Keratinocyte (primary cell): ENCODE data around the gene TGFB1I1.

Experiments
- CTCF ChIP-seq, 3 experiments: IDR thresholded peaks in 1 of 3; conservative IDR thresholded peaks in 1 of 3; optimal IDR thresholded peaks in 1 of 3; 2 replicates in 2 of 3; 3 replicates in 1 of 3; pipeline versions ENCODE3 to v1.5.1; 2011; ENCODE audit warnings: low read length in 3 of 3, mild to moderate bottlenecking in 3 of 3, moderate library complexity in 2 of 3, control low read depth in 1 of 3, inconsistent platforms in 1 of 3; ENCODE audit not compliant: insufficient read depth in 2 of 3; ENCODE audit errors: extremely low read depth in 1 of 3
- EZH2 ChIP-seq: IDR thresholded peaks from one replicate; pipeline ENCODE4 v1.6.1; 2012; ENCODE audit warnings: inconsistent platforms, mild to moderate bottlenecking, low read length, moderate library complexity

GRCh38 chr16:31464781-31465260 lies 7.1 kb upstream of the TGFB1I1 start:
- no peak for TF ChIP-seq CTCF (optimal IDR thresholded peaks at IDR 0.05 in 1 of 3, IDR thresholded peaks at IDR 0.05 in 1 of 3, conservative IDR thresholded peaks at IDR 0.05 in 1 of 3; ENCODE audit: extremely low read depth in 1 of 3, insufficient read depth in 2 of 3, low read length in 3 of 3)
- TF ChIP-seq EZH2, result no peak
